Stomach (tissue), 9 donors: Measurements from ENCODE around the gene GMDS. TPM values are rescaled to one million over a fixed set of nuclear protein-coding genes. Genes with fewer than 3 reads are reported as not detected.

Experiments used
- DNase-seq, 2 donors: peaks; one replicate each; pipeline versions ENCODE4 v3.0.0 to v3.0.0-alpha.2; 2013 to 2019
- H3K27ac ChIP-seq, 5 donors: fragments of 200-600 bp in 4 of 5; sonication (generic) in 4 of 5; one replicate each; pipeline ENCODE4 v1.5.1; 2013 to 2019; ENCODE audit warnings: mild to moderate bottlenecking in 1 of 5, moderate library complexity in 1 of 5
- H3K27me3 ChIP-seq, 3 donors: fragments of 200-600 bp; sonication (generic); one replicate each; pipeline ENCODE4 v1.5.1; 2017 to 2019; ENCODE audit warnings: mixed run types in 1 of 3
- H3K36me3 ChIP-seq, 4 donors: fragments of 200-600 bp; sonication (generic); 1 replicate in 3 of 4; 2 replicates in 1 of 4; pipeline ENCODE4 v1.5.1; 2016 to 2019
- H3K4me1 ChIP-seq, 4 donors: fragments of 200-600 bp; sonication (generic); one replicate each; pipeline ENCODE4 v1.5.1; 2016 to 2019
- H3K4me3 ChIP-seq, 4 donors: fragments of 200-600 bp; sonication (generic) in 3 of 4; one replicate each; pipeline ENCODE4 v1.5.1; 2016 to 2019; ENCODE audit warnings: mild to moderate bottlenecking in 1 of 4
- H3K9me3 ChIP-seq, 4 donors: fragments of 200-600 bp; sonication (generic); one replicate each; pipeline ENCODE4 v1.5.1; 2016 to 2019
- EP300 ChIP-seq: sonication (generic); formaldehyde crosslinking; IDR thresholded peaks from one replicate; pipeline ENCODE4 v1.6.1; 2017; ENCODE audit warnings: antibody characterized with exemption
- POLR2A ChIP-seq, 4 donors: fragments of 450-650 bp; IDR thresholded peaks; one replicate each; pipeline ENCODE4 v1.6.1; 2016; ENCODE audit warnings: antibody characterized with exemption in 4 of 4, control low read depth in 2 of 4, mild to moderate bottlenecking in 1 of 4, moderate library complexity in 1 of 4
- POLR2AphosphoS5 ChIP-seq, 3 donors: sonication (generic); formaldehyde crosslinking; IDR thresholded peaks; one replicate each; pipeline ENCODE4 v1.6.1; 2016; ENCODE audit warnings: antibody characterized with exemption in 3 of 3
- WGBS, 5 donors: extraction: QIAGEN DNeasy Blood & Tissue Kit in 3 of 5; methylation state at CpG; one replicate each; pipeline versions ENCODE4 v1.1.5 to v1.1.7; 2013 to 2018; 5-methylcytosine and 5-hydroxymethylcytosine counted together
- intact Hi-C: fragments of 100-400 bp; cut with DNase I; formaldehyde crosslinking; loops from one replicate; pipeline ENCODE4 v1.15.1; 2023; ENCODE audit warnings: low total_unique reads
- polyA plus RNA-seq, 3 donors: library from polyadenylated mRNA; stranded (reverse); fragments of 200-250 nt; gene quantifications; one replicate each; pipeline ENCODE4 v1.2.3, GENCODE V29; 2013
- total RNA-seq, 5 donors: library from RNA; depleted of rRNA; stranded (reverse); fragments of >200 nt; gene quantifications; one replicate each; pipeline versions ENCODE4 v1.1.0 to v1.2.3, GENCODE V29; 2014 to 2016
- TF ChIP-seq, protein P1 (sequence below), 7 experiments: fragments of 450-650 bp in 4 of 7; fragments of 200-600 bp in 3 of 7; sonication (generic) in 3 of 7; IDR thresholded peaks; one replicate each; pipeline ENCODE4 v1.5.1; 2016 to 2019; ENCODE audit warnings: antibody characterized with exemption in 7 of 7, control low read depth in 2 of 7, mild to moderate bottlenecking in 1 of 7
- donor health status: healthy with polysubstance abuse.
- donor health status: Bipolar disorder and iron deficiency.
- donor health status: healthy.

The GMDS gene
- total and polyA plus RNA-seq, 8 donors = 83.7 to 262 (median 121) TPM

DNA sequence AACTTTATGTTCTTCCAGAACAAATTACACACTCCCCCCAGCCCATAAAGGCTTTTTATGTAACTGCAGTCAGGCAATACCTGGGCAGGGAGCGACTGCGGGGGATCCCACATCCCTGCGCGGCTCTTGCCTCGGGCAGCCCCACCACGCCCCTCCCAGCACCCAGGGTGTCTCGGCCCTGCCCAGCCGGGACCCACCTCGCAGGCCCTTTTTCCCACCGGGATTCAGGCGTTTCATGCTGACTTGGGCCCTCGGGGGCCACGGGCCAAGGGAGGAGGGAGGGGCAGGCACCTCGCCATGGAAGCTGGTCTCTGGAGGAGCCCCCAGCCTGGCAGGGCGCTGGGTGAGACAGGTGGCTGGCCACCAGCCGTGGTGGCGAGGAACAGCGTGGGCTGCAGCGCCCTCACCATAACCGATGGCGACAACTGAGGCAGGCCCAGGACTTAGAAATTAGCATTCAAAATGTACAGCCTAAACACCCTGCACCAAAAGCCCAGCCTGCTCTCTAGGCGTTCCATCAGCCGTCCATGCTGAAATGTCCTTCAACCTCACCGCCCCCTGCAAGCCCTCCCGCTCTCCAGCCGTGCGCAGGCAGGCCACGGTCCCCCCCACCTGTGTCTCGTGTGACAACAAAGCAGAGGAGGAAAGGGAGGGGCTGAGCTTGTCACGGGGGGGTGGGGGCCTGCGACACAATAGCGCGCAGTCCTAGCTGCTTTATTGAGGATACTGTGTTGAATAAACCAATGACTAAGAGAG is 650.8 kb downstream of the GMDS start:
- Histone ChIP-seq H3K36me3 (no peaks in the 10 kb centered on the region), H3K4me1 (peaks cover 0 to 9% (median 6%) of the 10 kb centered on the region in 4 donors), H3K27ac (no peak overlapping the region), H3K27me3 (peaks cover 2 to 77% (median 35%) of the 10 kb centered on the region in 3 donors), H3K4me3 (no peak overlapping the region), H3K9me3 (no peaks in the 10 kb centered on the region)
- TF ChIP-seq POLR2A (IDR thresholded peaks at IDR 0.05) = no peak
- no peak for TF ChIP-seq EP300
- TF ChIP-seq, protein P1, sequence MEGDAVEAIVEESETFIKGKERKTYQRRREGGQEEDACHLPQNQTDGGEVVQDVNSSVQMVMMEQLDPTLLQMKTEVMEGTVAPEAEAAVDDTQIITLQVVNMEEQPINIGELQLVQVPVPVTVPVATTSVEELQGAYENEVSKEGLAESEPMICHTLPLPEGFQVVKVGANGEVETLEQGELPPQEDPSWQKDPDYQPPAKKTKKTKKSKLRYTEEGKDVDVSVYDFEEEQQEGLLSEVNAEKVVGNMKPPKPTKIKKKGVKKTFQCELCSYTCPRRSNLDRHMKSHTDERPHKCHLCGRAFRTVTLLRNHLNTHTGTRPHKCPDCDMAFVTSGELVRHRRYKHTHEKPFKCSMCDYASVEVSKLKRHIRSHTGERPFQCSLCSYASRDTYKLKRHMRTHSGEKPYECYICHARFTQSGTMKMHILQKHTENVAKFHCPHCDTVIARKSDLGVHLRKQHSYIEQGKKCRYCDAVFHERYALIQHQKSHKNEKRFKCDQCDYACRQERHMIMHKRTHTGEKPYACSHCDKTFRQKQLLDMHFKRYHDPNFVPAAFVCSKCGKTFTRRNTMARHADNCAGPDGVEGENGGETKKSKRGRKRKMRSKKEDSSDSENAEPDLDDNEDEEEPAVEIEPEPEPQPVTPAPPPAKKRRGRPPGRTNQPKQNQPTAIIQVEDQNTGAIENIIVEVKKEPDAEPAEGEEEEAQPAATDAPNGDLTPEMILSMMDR (IDR thresholded peaks at IDR 0.05) = no peak
- TF ChIP-seq POLR2AphosphoS5 (IDR thresholded peaks at IDR 0.05) = no peak
- no peak for DNase-seq
- intact Hi-C loops = loop anchor here (5.0 to 10.0 kb wide), 2 partner anchors 1048 to 1160 kb away; partner anchors contain the start of gene MYLK4
- 75 to 82% (median 78%) methylated on average over 29 to 33 of the region's 33 CpGs for WGBS, 5 donors

DNA sequence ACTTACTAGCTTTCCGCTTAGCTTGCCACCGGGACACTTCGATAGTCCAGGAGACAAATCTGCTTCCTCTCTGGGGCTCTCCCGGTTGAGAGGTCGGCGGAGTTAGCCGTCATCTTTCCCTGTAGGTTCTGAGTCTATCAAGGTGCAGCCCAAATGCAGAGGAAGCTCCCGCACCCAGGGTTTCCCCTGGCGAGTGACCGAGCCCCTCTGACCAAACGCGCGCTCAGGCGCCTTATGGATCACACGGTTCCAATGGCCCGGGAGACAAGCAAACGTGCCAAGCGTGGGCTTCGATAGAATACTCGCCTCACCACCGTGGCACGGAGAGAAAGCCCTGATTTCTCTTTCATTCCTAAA is 651.5 kb downstream of the GMDS start:
- H3K9me3 ChIP-seq = no peaks in the 10 kb centered on the region
- H3K27ac ChIP-seq = no peak overlapping the region
- intact Hi-C loops = loop anchor here (10.0 kb wide), 1 partner anchor 1161 kb away; the partner anchor contains the start of gene MYLK4
- peaks cover 0 to 9% (median 6%) of the 10 kb centered on the region in 4 donors for H3K4me1 ChIP-seq
- no peaks in the 10 kb centered on the region for H3K36me3 ChIP-seq
- peaks cover 2 to 70% (median 30%) of the 10 kb centered on the region in 3 donors for H3K27me3 ChIP-seq
- 72 to 82% (median 81%) methylated on average over 21 to 22 of the region's 22 CpGs for WGBS, 5 donors
- TF ChIP-seq POLR2AphosphoS5 (IDR thresholded peaks at IDR 0.05) (no peak), POLR2A (IDR thresholded peaks at IDR 0.05) (no peak)
- TF ChIP-seq, protein P1 (IDR thresholded peaks at IDR 0.05) = no peak
- no peak overlapping the region for H3K4me3 ChIP-seq
- no peak for DNase-seq

DNA sequence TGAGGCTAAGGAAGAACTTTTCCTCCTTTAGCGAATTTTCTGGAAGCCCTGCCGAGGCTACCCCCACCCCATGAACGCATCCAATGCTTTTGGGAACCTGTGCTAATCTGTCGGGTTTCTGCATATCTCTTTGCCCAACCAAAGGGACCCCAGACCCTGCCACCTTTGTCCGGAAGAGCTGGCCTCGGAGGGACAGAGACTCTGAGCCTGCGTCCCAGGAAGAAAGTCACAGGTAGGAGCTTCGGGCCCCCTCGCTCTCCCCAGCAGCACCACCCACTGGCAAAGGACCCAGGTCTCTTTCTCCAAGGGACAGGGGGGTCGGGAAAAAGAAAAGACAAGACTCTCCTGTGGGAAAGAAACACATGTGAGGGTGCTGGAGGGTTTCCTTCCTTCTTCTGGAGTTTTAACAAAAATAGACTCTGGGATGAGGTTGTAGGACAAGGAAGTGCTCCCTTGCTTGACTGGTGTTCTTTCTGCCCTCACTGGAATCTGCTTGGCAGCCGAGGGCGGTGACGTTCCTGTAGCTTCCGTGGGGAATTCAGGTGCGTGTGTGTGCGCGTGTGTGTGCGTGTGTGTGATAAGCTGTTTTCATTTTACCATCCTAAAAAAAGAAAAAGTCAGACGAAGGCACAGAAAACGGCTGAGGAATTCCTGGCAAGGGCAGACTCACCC is 652.0 kb downstream of the GMDS start:
- H3K9me3 ChIP-seq = no peaks in the 10 kb centered on the region
- intact Hi-C loops = loop anchor here (10.0 kb wide), 1 partner anchor 1161 kb away; the partner anchor contains the start of gene MYLK4
- peaks cover 2 to 65% (median 28%) of the 10 kb centered on the region in 3 donors for H3K27me3 ChIP-seq
- WGBS, 5 donors = 56 to 66% (median 60%) methylated on average over 20 of the region's 20 CpGs
- H3K4me3 ChIP-seq = no peak overlapping the region
- no peaks in the 10 kb centered on the region for H3K36me3 ChIP-seq
- DNase-seq = no peak
- no peak overlapping the region for H3K27ac ChIP-seq
- peaks cover 0 to 9% (median 6%) of the 10 kb centered on the region in 4 donors for H3K4me1 ChIP-seq
- TF ChIP-seq, protein P1 (IDR thresholded peaks at IDR 0.05) = no peak
- no peak for TF ChIP-seq POLR2AphosphoS5 (IDR thresholded peaks at IDR 0.05)
- no peak for TF ChIP-seq POLR2A (IDR thresholded peaks at IDR 0.05)
- TF ChIP-seq EP300 = no peak

DNA sequence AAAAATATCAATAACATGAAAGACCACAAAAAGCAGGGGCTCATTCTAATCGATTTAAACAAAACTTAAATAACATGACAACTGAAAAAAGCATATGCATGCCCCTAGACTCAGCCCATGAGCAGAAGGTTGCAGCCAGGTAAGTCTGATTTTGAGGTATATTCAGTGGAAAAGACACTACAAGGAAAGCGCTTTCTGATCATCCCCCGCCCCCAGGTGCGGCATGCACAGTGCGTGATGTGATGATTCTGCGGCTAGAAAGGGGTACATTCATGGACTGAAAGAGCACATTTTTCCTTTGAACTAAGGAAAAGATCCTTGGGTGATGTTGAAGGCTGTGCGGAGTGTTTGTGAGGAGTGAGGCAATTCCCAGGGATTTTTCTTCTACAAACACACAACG is 652.6 kb downstream of the GMDS start:
- no peak for DNase-seq
- H3K9me3 ChIP-seq = no peaks in the 10 kb centered on the region
- peaks cover 2 to 59% (median 28%) of the 10 kb centered on the region in 3 donors for H3K27me3 ChIP-seq
- H3K27ac ChIP-seq = no peak overlapping the region
- TF ChIP-seq, protein P1 (IDR thresholded peaks at IDR 0.05) = no peak
- TF ChIP-seq EP300 (no peak), POLR2A (IDR thresholded peaks at IDR 0.05) (no peak), POLR2AphosphoS5 (IDR thresholded peaks at IDR 0.05) (no peak)
- WGBS, 5 donors = 84 to 90% (median 87%) methylated on average over 8 of the region's 8 CpGs
- H3K4me1 ChIP-seq = peaks cover 0 to 9% (median 6%) of the 10 kb centered on the region in 4 donors
- no peak overlapping the region for H3K4me3 ChIP-seq
- no peaks in the 10 kb centered on the region for H3K36me3 ChIP-seq
- intact Hi-C loops = loop anchor here (10.0 kb wide), 1 partner anchor 1162 kb away; the partner anchor contains the start of gene MYLK4
